GM10248 (cell line): ENCODE data around the gene FOXL1.

Experiments used
- CTCF ChIA-PET: fragments of 300-600 bp; sonication (Branson Sonifier 250); formaldehyde crosslinking; extraction: SDS; loops from one replicate; lab custom pipeline; 2021; ENCODE audit warnings: antibody characterized with exemption; lab: Yijun Ruan, JAX
- POLR2A ChIA-PET: fragments of 350-650 bp; sonication (Branson Sonifier 250); formaldehyde crosslinking; extraction: SDS; loops from one replicate; lab custom pipeline; 2020; ENCODE audit warnings: antibody characterized with exemption; lab: Yijun Ruan, JAX
- DNase-seq: peaks from one replicate; pipeline ENCODE4 v3.0.0; 2012; ENCODE audit errors: extremely low spot score
- CTCF ChIP-seq: IDR thresholded peaks from 2 replicates; pipeline ENCODE4 v1.5.1; 2012; ENCODE audit warnings: mild to moderate bottlenecking, low read depth; ENCODE audit errors: extremely low read depth, missing control alignments, control extremely low read depth

FOXL1 gene

DNA sequence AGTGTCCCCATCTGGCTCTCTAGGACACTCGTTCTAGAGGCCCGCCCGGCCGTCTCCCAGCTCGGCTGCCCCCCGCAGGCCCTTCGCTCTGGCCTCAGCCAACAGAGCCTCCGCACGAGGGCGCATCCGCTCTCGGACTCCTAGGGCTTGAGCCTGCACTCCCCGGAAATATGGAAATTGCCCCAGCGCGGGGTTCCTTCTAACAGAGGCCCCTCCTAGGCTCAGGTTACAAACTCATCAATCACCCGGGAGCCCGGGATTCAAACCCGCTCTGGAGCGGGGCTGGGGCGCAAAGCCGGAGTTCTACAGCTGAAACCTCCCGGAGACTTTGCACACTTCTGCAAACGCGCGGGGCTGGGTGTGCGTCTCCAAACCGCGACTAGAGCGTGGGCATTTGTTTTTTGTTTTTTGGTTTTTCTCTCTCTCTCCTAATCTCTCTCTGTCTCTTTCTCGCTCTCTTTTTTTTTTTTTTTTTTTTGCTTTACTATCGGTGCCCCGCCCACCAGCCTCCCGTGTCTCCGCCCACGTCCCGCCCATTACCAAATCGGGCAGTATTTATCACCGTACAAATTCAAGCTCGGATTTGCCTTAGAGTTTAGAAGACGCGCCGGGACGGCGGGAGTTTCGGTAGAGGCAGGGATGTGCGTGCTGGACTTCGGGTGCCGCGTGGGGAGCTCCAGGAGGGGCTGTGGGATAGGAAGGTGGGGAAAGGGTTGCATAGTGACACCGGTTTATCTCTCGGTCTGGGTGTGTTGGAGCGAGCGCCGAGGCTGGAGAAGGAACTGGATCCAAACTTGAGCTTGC lies 2.4 kb upstream of the FOXL1 start:
- TF ChIP-seq CTCF = peak; percentile 34
- DNase-seq = peak; percentile 65
- CTCF ChIA-PET = no interaction called here
- POLR2A ChIA-PET = no interaction called here

DNA sequence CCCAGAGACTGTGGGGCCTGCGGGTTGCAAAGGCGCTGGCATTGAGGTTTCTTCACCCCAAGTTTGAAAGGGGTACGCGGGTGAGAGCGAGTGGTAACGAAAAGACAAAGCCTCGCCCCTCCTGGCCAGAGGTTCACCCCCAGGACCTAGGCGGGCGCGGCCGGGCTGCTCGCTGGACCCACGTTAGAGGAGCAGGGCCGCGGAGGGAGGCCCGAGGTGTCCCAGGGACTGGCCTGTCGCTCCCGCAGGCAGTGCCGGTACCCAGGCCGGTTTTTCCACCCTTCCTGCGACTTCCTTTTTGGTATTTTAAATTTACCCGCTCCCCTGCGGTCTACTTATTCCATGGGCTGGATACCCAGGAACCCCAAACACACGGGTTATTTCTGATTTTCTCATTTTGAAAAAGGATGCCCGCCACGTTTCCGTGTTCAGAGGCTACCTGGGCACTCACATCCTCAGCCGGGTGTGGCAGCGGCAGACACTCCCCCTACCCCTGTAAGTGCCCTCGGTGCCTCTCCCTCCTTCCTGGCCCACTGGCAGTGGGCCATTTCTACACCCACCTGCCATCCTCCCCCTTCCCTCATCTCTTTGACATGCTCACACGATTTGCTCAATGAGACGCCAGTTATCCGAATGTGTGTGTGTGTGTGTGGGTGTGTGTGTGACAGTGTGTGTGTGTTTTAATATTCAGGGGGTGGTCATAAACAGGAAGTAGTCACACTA lies 1.6 kb upstream of the FOXL1 start:
- ChIA-PET POLR2A (no interaction called here), CTCF (no interaction called here)
- no peak for TF ChIP-seq CTCF
- no peak for DNase-seq

DNA sequence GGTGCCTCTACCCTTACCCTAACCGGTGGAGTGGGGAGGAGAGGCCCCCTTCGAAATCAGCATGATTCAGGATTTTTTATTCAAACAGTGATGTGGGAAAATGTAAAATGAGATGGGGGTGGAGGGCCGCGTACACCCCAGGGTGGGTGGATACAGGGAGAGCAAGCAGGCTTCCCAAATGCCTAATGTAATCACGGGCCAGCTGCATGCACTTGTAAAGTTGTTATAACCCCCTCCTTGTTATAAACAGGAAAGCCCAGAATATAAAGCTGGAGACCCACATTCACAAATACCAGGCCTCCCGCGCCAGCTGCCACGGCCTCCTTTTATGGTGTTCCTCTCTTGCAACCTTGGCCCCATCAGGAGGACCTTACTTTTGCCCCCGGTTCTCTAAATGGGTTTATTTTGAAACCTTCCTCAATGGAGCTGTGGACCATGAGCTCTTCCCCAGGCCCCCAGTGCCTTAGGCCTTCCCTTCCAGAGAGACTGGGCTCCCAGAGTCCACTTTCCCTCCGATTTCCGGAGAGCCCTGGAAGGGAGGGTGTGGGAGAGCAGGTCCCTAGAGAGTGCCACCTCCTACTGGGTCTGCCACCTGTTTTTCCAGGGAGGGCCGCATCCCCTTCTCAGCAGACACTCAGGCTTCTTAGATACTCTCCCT lies 906 bp upstream of the FOXL1 start:
- ChIA-PET CTCF (interaction anchor here (1.3 kb wide), 1 partner anchor 13 kb away, joined by 4 read pairs; no protein-coding TSS in a partner anchor), POLR2A (no interaction called here)
- no peak for TF ChIP-seq CTCF
- no peak for DNase-seq

DNA sequence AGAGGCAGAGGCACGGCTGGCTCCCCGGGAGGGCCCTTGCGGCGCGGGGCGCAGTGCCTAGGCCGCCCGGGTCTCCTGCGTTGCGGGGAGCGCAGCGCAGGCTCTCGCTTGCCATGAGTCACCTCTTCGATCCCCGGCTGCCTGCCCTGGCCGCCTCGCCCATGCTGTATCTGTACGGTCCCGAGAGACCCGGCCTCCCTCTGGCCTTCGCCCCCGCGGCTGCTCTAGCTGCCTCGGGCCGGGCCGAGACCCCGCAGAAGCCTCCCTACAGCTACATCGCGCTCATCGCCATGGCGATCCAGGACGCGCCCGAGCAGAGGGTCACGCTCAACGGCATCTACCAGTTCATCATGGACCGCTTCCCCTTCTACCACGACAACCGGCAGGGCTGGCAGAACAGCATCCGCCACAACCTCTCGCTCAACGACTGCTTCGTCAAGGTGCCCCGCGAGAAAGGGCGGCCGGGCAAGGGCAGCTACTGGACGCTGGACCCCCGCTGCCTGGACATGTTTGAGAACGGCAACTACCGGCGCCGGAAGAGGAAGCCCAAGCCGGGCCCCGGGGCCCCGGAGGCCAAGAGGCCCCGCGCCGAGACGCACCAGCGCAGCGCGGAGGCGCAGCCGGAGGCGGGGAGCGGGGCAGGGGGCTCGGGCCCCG lies 390 bp downstream of the FOXL1 start:
- ChIA-PET POLR2A (no interaction called here), CTCF (interaction anchor here (1.1 to 1.3 kb wide), 2 partner anchors 14 to 483 kb away, joined by 4 read pairs; no protein-coding TSS in a partner anchor)
- no peak for DNase-seq
- no peak for TF ChIP-seq CTCF

- TF ChIP-seq CTCF = no peak
- ChIA-PET POLR2A (no interaction called here), CTCF (interaction anchor here (1.1 to 1.5 kb wide), 2 partner anchors 15 to 483 kb away, joined by 3 to 4 read pairs; no protein-coding TSS in a partner anchor)
- no peak for DNase-seq
These were observed 1.1 kb downstream of the FOXL1 start for GRCh38 chr16:86579268-86580062.
